ENCODE results near the gene BMP10. TPM values are rescaled to one million over a fixed set of nuclear protein-coding genes. Genes with fewer than 3 reads are reported as not detected.

The BMP10 gene
- total RNA-seq, 1 donor from 2014 or later: not detected

- no peaks in the 10 kb centered on the region for H3K4me1 ChIP-seq
- no peak overlapping the region for H3K4me3 ChIP-seq
- H3K36me3 ChIP-seq: no peaks in the 10 kb centered on the region
- H3K9me3 ChIP-seq: no peaks in the 10 kb centered on the region
- no peak for TF ChIP-seq CTCF (IDR thresholded peaks at IDR 0.05)
- no peak overlapping the region for H3K27ac ChIP-seq
- intact Hi-C loops (cut with DNase I): no loop called here
- H3K27me3 ChIP-seq: no peaks in the 10 kb centered on the region
- no peak for DNase-seq (ENCODE audit: low spot score in 2 of 2)
Observed at GRCh38 chr2:68879296-68879695, 8.1 kb upstream of the BMP10 start.

- Histone ChIP-seq H3K9me3 (no peaks in the 10 kb centered on the region), H3K36me3 (no peaks in the 10 kb centered on the region), H3K4me1 (no peaks in the 10 kb centered on the region), H3K4me3 (no peak overlapping the region), H3K27ac (no peak overlapping the region), H3K27me3 (no peaks in the 10 kb centered on the region)
- no peak for DNase-seq (ENCODE audit: low spot score in 2 of 2)
- no peak for TF ChIP-seq CTCF (IDR thresholded peaks at IDR 0.05)
- intact Hi-C loops (cut with DNase I): no loop called here
Observed at GRCh38 chr2:68878753-68879152, 7.6 kb upstream of the BMP10 start.

GRCh38 chr2:68878071-68878711, 7.0 kb upstream of the BMP10 start:
- Histone ChIP-seq H3K4me3 (no peak overlapping the region), H3K27ac (no peak overlapping the region), H3K36me3 (no peaks in the 10 kb centered on the region), H3K27me3 (no peaks in the 10 kb centered on the region), H3K4me1 (no peaks in the 10 kb centered on the region), H3K9me3 (no peaks in the 10 kb centered on the region)
- intact Hi-C loops (cut with DNase I): no loop called here
- TF ChIP-seq CTCF (IDR thresholded peaks at IDR 0.05): no peak
- DNase-seq (ENCODE audit: low spot score in 2 of 2): no peak

- H3K27ac ChIP-seq: no peak overlapping the region
- H3K4me1 ChIP-seq: no peaks in the 10 kb centered on the region
- no peaks in the 10 kb centered on the region for H3K9me3 ChIP-seq
- no peaks in the 10 kb centered on the region for H3K27me3 ChIP-seq
- TF ChIP-seq CTCF (IDR thresholded peaks at IDR 0.05): no peak
- H3K4me3 ChIP-seq: no peak overlapping the region
- intact Hi-C loops (cut with DNase I): no loop called here
- H3K36me3 ChIP-seq: no peaks in the 10 kb centered on the region
- no peak for DNase-seq (ENCODE audit: low spot score in 2 of 2)
Observed at GRCh38 chr2:68877079-68877772, 6.0 kb upstream of the BMP10 start.

- intact Hi-C loops (cut with DNase I): no loop called here
- no peaks in the 10 kb centered on the region for H3K4me1 ChIP-seq
- no peaks in the 10 kb centered on the region for H3K36me3 ChIP-seq
- no peak overlapping the region for H3K27ac ChIP-seq
- H3K9me3 ChIP-seq: no peaks in the 10 kb centered on the region
- TF ChIP-seq CTCF (IDR thresholded peaks at IDR 0.05): no peak
- H3K27me3 ChIP-seq: no peaks in the 10 kb centered on the region
- no peak overlapping the region for H3K4me3 ChIP-seq
- DNase-seq (ENCODE audit: low spot score in 2 of 2): no peak
Observed at GRCh38 chr2:68870215-68870614, 982 bp downstream of the BMP10 start.
